K562 (cell line): ENCODE results near the gene GAB1. TPM values are rescaled to one million over a fixed set of nuclear protein-coding genes. Genes with fewer than 3 reads are reported as not detected.

Source experiments
- LEF1 ChIP-seq: fragments of 450-650 bp; IDR thresholded peaks from 2 replicates; pipeline ENCODE4 v1.6.1; 2016; ENCODE audit warnings: mild to moderate bottlenecking
- NBN ChIP-seq: fragments of 450-650 bp; IDR thresholded peaks from 2 replicates; pipeline ENCODE4 v1.6.1; 2016; ENCODE audit warnings: low read depth, mild to moderate bottlenecking
- NR4A1 ChIP-seq, 2 experiments: fragments of 250-450 bp in 1 of 2; fragments of 450-650 bp in 1 of 2; sonication (Bioruptor Pico) in 1 of 2; IDR thresholded peaks; 2 replicates each; pipeline versions ENCODE4 v1.4.0 to v1.6.1; 2016 to 2020; ENCODE audit warnings: mild to moderate bottlenecking in 2 of 2, missing compliant biosample characterization in 1 of 2, missing genetic modification characterization in 1 of 2, moderate library complexity in 1 of 2
- POLR2B ChIP-seq: fragments of 450-650 bp; IDR thresholded peaks from 2 replicates; pipeline ENCODE4 v1.6.1; 2018; ENCODE audit warnings: low read depth; ENCODE audit not compliant: partially characterized antibody
- POLR2G ChIP-seq: fragments of 200-400 bp; formaldehyde crosslinking; IDR thresholded peaks from 2 replicates; pipeline ENCODE4 v1.6.1; 2017; ENCODE audit warnings: low read depth, mild to moderate bottlenecking, antibody characterized with exemption, low read length, moderate library complexity
- RAD21 ChIP-seq, 2 experiments: fragments of 250-450 bp in 1 of 2; fragments of 450-650 bp in 1 of 2; sonication (Bioruptor Pico) in 1 of 2; formaldehyde crosslinking in 1 of 2; IDR thresholded peaks in 1 of 2; conservative IDR thresholded peaks in 1 of 2; 2 replicates each; pipeline versions ENCODE4 v1.4.0 to v1.8.0; 2020 to 2022; ENCODE audit warnings: mild to moderate bottlenecking in 2 of 2, moderate library complexity in 1 of 2
- VEZF1 ChIP-seq: fragments of 200-800 bp; sonication (Bioruptor generic); IDR thresholded peaks from 2 replicates; pipeline ENCODE4 v1.6.1; 2017; ENCODE audit warnings: missing genetic modification characterization, missing compliant biosample characterization
- ZNF282 ChIP-seq: sonication (generic); formaldehyde crosslinking; IDR thresholded peaks from 2 replicates; pipeline ENCODE4 v1.8.1; 2023; ENCODE audit warnings: missing genetic modification reagents
- polyA plus RNA-seq, 8 experiments: library from polyadenylated mRNA; depleted of rRNA in 4 of 8; stranded (reverse) in 5 of 8; unstranded in 3 of 8; fragments of >200 nt; fragmentation: Nextera tagmentation in 2 of 8; fragmentation: Illumina TruSeq in 1 of 8; extraction: Ambion mirVana in 2 of 8; extraction: Trizol in 1 of 8; gene quantifications; 2 replicates each; pipeline versions ENCODE4 v1.2.1 to v1.2.3, GENCODE V29; 2011 to 2014; ENCODE audit warnings: inconsistent platforms in 1 of 8, missing spikeins in 1 of 8
- total RNA-seq, 7 experiments: library from RNA; depleted of rRNA in 6 of 7; stranded (reverse); fragments of >200 nt in 6 of 7; fragmentation: Illumina TruSeq in 2 of 7; extraction: Trizol in 2 of 7; gene quantifications; 2 replicates each; pipeline versions ENCODE4 v1.2.1 to v1.2.3, GENCODE V29; 2011 to 2021; ENCODE audit warnings: low replicate concordance in 1 of 7
- TF ChIP-seq, protein P1 (sequence below): sonication (generic); formaldehyde crosslinking; IDR thresholded peaks from 2 replicates; pipeline ENCODE4 v1.8.0; 2022; ENCODE audit warnings: missing genetic modification reagents, mild to moderate bottlenecking, borderline replicate concordance

GAB1 gene
- total and polyA plus RNA-seq, 9 of the 15 experiments (the other 6 are each of a cell fraction or from before 2014, with no cell fraction given) = 1.3 to 14.6 (median 7.5) TPM

- TF ChIP-seq RAD21 (CRISPR knock-in tag; conservative IDR thresholded peaks at IDR 0.05 in 1 of 2, IDR thresholded peaks at IDR 0.05 in 1 of 2) (peak; percentile 46 to 56), ZNF282 (CRISPR knock-in tag) (no peak), POLR2G (no peak), NBN (peak; percentile 41; the same call in 1 of the 2 replicates), NR4A1 (CRISPR knock-in tag; IDR thresholded peaks at IDR 0.05) (no peak), NR4A1 (tag; IDR thresholded peaks at IDR 0.05) (no peak), POLR2B (no peak), VEZF1 (CRISPR knock-in tag) (no peak), LEF1 (no peak)
- TF ChIP-seq, protein P1, sequence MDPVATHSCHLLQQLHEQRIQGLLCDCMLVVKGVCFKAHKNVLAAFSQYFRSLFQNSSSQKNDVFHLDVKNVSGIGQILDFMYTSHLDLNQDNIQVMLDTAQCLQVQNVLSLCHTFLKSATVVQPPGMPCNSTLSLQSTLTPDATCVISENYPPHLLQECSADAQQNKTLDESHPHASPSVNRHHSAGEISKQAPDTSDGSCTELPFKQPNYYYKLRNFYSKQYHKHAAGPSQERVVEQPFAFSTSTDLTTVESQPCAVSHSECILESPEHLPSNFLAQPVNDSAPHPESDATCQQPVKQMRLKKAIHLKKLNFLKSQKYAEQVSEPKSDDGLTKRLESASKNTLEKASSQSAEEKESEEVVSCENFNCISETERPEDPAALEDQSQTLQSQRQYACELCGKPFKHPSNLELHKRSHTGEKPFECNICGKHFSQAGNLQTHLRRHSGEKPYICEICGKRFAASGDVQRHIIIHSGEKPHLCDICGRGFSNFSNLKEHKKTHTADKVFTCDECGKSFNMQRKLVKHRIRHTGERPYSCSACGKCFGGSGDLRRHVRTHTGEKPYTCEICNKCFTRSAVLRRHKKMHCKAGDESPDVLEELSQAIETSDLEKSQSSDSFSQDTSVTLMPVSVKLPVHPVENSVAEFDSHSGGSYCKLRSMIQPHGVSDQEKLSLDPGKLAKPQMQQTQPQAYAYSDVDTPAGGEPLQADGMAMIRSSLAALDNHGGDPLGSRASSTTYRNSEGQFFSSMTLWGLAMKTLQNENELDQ (CRISPR knock-in tag) = no peak
- TF ChIP-seq, all 486 proteins: peak for 24
These were observed 62.7 kb downstream of the GAB1 start (continued) for GRCh38 chr4:143399113-143399949.
